Stimulated activated CD8-positive, alpha-beta memory T cell treated with anti-CD3 and anti-CD28 coated beads, Interleukin-7, amount 100 ng/mL, for 4 hours (primary cell): ENCODE measurements around the gene DCTN3.

Source experiments
- DNase-seq, 2 donors: peaks; one replicate each; pipeline ENCODE4 v3.0.0-alpha.2; 2020; ENCODE audit warnings: low read depth in 2 of 2

Gene DCTN3

GRCh38 chr9:34620061-34620994, at the start of gene DCTN3:
TSS of gene DCTN3 (minus strand) at chr9:34620495. CDS start at chr9:34620464, 31 bp downstream.
- peak; percentile 84 to 87 for DNase-seq

- DNase-seq: peak; percentile 82 to 85
These were observed 45.3 kb upstream of the DCTN3 start for GRCh38 chr9:34665381-34666250.

DNA sequence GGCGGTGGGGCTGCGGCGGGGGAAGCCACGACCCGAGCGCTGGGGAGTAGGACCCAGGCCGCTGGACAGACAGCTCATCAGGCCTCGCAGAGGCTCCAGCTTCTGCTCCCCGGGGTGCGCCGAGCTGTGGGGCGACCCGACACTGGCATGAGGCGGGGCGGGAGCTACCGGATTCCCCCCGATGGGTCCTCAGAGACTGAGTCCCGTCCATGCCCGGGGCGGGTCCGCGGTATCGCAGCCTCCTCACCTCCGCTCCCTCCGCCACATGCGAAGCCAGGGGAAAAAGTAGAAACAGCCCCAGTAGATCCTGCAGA, 44.7 kb upstream of the DCTN3 start:
- no peak for DNase-seq

DNA sequence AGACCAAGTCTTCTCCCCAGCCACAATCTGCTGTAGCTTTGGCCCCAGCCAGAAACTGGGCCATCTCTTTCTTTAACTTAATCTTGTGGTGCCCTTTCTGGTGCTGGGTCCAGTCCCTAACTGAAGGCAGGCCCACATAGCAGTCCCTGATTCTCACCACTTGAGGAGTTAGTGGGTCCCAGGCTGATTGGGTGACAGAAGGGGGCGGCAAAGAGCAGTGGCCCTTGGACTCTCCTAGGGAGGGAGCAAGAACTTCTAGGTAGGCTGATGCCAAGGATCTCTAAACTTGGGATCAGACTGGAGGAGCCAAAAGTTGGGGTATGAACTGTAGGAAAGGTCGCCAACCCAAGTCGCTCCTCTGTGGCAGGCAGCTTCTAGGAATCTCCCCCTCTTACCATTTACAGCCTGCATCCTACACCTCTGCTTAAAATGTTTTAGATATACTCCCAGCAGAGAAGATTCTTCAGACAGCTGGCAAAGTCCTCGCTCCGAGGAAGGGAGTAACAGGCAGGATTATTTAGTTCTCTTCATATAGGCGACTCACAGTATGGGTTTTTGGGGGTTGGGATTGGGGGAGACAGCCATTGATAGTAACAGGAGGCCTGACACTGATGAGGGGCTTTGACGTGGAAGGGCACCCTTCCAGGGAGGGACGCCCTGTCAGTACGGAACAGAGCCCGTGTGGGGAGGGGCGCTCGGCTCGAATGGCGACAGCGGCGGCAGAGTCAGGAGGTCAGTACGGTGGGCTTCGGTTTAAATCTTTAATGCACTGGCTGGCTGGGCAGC, 44.2 kb upstream of the DCTN3 start:
- DNase-seq: peak; percentile 22 to 58

- no peak for DNase-seq
These were observed 43.0 kb upstream of the DCTN3 start for GRCh38 chr9:34663303-34663605.

DNA sequence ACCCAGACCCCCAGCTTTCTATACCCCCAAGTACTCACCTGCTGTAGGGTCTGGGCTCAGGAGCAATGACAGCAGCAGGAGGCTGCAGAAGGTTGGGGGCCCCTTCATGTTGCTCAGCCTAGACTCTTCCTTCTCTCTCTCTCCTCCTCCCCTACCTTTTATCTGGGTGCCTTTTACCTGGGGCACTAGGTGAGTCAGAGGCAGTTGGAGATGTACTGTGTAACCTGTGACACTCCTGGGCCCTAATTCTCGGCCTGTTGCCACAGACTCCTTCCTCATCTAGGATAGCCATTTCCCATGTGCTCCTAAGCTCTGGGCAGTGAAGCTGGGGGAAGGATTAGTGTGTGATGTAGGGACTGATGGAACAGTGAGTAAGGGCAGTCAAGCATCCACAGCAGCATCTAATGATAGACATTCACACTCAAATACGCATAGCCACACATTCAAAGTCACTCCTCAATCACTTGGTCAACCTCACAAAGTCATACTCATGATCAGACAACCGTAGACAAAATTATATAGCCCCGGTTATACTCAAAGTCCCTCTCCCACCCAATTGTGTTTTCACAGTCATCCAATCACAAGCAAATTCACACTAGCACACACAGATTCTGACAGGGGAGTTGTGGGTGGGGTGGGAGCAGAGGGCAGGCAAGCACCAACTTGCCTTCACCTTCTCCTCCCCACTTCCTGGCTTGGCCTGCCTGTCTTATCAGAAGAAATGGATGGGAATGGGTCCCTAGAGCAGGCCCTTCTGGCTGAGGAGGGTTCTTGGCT, 42.4 kb upstream of the DCTN3 start, which contains the start of gene CCL27:
TSS of gene CCL27 (minus strand) at position 132 of the 777 bp plus-strand sequence. CDS start at position 108, 24 bp downstream.
- no peak for DNase-seq

- no peak for DNase-seq
These were observed 39.4 kb upstream of the DCTN3 start for GRCh38 chr9:34659592-34660253.

DNA sequence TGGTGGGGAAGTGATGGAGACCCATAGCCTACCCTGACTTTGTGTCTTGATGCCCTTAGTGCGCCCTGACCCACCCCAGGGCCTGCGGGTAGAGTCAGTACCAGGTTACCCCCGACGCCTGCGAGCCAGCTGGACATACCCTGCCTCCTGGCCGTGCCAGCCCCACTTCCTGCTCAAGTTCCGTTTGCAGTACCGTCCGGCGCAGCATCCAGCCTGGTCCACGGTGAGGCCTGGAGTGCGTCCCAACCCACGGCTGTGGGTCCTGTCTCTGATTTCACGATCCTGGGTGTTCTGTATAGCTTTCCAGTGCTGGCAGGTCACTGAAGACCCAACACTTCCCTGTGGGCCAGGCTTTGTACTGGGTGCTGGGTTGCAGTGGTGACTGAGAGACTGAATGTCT, 38.2 kb upstream of the DCTN3 start:
- DNase-seq: no peak

GRCh38 chr9:34656992-34657391, 36.7 kb upstream of the DCTN3 start:
- DNase-seq: no peak

GRCh38 chr9:34655394-34655793, 35.1 kb upstream of the DCTN3 start:
- no peak for DNase-seq

- DNase-seq: no peak
These were observed 34.2 kb upstream of the DCTN3 start for GRCh38 chr9:34654323-34655051.

GRCh38 chr9:34653151-34654072, 33.1 kb upstream of the DCTN3 start:
- no peak for DNase-seq

- no peak for DNase-seq
These were observed 32.3 kb upstream of the DCTN3 start for GRCh38 chr9:34652602-34653000.

DNA sequence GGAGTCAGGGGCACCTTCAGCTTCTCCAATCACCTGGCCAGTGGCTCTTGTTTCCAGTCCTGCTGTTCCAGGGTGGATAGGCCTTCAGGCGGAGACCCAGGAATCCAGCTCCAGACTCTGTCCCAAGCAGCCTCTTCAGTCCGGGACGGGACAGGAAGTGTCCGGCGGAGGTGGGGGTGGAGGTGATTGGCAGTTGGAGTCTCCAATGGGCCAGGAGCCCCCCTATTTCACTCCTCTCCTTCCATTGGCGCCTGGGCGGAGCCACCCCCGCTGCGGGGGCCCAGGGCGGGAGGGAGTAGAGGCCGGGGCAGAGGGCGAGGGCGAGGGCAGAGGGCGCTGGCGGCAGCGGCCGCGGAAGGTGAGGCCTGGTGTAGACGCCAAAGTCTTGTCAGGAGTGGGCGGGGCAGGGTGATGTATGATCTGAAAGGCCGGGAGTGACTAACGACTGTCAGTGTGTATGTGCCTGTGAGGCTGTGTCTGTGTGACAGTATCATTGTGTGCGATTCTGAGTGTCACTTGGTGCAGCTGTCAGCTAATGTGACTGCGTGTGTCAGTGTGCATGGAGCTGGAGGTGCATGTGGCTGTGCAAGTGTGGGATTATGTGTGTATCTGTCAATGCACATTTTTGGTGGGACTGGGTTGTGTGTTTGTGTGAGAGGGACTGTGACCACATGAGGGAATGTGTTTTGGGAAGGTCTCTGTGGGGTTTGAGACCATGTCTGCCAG, 31.7 kb upstream of the DCTN3 start, which contains the start of gene IL11RA:
TSS of gene IL11RA (plus strand) at position 310 of the 726 bp plus-strand sequence. CDS start 3,033 bp downstream, outside the sequence.
- peak in 1 of 2 donors; percentile 36 for DNase-seq

DNA sequence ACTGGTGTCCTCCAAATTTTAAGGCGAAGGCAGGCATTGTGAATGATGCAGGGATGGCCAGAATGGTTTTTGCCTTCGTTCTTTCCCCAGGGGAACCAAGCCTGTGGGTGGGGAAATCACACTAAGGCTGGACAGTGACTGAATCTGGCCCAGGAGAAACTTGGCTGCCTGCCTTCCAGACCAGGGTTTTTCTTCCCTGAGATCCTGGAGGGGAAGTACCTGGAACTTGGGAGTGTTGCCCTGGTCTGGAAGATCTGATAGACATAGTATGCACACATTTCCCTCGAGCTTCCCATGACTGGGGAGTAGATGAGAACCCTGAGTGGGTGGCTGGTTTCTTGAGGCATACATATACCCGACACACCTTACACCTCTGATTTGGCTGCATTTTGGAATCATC, 31.0 kb upstream of the DCTN3 start:
- DNase-seq: no peak

- DNase-seq: no peak
These were observed 30.5 kb upstream of the DCTN3 start for GRCh38 chr9:34650816-34651215.

GRCh38 chr9:34648673-34649072, 28.4 kb upstream of the DCTN3 start:
- no peak for DNase-seq

DNA sequence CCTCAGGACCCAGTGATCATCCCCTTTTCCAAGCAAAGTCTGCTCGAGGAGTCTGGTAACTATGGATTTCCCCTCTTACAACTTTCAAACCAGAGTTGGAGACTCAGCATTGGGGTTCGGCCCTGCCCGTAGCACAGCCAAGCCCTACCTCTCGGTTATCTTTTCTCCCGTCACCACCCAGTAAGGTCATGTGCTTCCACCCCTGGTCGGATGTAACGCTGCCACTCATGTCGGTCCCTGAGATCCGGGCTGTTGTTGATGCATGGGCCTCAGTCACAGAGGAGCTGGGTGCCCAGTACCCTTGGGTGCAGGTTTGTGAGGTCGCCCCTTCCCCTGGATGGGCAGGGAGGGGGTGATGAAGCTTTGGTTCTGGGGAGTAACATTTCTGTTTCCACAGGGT, 27.4 kb upstream of the DCTN3 start:
- DNase-seq: no peak
